GM19023 (cell line): ENCODE results near the gene CHD8.
"Not testable (repeated sequence)": the region's sequence is repeated elsewhere in the genome, so short reads cannot be mapped to it uniquely, and the experiment has no call there.

Experiments
- ATAC-seq: cut with Tn5 transposase; IDR thresholded peaks from one replicate; pipeline ENCODE4 v1.9.1; 2021; ENCODE audit warnings: mild to moderate bottlenecking, moderate library complexity; ENCODE audit not compliant: unreplicated experiment

The CHD8 gene

DNA sequence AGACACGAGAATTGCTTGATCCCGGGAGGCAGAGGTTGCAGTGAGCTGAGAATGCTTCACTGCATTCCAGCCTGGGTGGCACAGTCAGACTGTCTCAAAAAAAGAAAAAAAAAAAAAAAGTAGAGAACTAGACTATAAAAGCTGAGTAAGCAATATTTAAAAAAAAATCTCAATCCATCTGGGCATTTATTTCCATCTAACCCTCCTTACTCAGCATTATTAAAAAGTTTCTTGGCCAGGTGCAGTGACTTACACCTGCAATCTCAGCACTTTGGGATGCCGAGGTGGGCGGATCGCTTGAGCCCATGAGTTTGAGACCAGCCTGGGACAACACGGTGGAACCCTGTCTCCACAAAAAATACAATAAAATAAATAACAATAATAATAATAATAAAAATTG, 76.6 kb downstream of the CHD8 start:
- ATAC-seq, result no peak

DNA sequence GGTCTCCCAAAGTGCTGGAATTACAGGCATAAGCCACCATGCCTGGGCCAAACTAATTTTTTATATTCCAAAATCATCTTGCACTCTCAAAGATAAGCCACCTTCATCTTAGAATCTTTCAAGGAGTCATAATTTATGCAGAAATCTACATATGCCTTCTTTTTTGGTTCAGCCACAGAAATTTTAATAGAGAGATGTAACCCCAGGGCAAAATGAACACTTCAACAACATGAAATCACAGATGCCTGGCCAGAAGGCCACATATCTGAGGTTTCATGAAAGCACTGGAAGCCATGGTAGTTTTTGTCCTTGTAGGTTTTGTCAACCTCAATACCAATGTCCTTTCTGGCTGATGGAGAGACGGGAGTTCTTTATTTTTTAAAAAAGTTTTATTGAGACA, 81.9 kb downstream of the CHD8 start:
- ATAC-seq, result no peak

DNA sequence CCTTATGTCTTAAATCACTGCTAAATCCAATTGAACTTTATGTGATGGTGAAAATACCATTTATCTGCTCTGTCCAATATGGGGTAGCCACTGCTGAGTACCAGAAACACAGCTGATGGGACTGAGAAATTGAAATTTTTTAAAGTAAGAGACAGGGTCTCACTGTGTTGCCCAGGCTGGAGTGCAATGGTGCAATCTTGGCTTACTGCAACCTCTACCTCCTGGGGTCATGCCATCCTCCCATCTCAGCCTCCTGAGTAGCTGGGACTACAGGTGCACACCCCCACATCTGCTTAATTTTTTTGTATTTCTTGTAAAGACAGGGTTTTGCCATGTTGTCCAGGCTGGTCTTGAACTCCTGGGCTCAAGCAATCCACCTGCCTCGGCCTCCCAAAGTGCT, 83.1 kb downstream of the CHD8 start:
- not testable (repeated sequence) for ATAC-seq

DNA sequence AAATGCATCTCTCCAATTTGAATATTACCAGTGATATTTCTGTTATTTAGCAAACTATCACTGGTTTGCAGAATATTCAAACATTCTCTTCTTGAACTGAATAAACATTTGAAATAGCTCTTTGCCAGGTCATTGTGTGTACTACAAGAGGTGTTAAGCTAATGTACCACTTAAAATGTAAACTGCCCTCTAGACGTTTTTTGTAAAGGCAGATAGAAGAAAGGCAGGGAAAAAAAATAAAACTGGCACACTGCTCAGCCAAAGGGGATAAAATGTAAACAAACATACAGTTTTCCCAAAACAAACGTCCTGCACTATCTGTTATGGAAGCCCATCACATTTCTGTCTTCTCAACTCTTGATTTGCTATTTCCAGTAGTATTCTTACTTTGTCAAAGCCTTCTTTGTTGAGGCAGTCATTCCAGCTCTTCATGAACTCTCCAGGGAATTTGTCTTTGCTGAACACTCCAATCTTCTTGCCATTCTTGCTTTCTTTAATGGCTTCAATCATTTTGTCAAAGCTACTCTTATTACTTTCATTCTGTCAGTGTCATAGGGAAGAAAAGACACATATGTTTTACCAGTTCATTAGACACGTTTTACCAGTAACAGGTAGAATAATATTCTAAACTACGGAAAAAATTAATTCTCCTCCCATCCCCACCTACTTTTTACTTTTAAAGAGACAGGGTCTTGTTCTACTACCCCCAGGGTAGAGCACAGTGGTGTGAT, 85.8 kb downstream of the CHD8 start:
- ATAC-seq, result no peak

DNA sequence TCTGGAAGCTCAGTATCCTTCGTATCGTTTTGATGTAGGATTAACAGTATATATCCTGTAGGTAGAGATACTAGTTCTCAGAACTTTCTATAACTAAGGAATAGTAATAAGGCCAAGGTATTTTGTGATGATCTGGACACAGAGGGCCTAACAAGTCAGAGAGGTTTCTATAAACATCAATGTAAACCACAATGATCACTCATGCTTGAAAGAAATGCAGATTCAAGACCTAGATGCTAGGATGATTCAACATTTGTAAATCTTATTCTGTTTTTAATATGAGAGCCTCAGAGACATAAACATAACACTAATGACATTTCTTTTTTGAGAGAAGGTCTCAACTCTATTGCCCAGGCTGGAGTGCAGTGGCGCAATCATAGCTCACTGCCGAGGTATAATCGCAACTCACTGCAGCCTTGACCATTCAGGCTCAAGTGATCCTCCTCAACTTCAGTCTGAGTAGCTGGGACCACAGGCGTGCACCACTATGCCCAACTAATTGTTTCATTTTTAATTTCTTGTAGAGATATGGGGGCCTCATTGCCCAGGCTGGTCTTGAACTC, 88.3 kb downstream of the CHD8 start:
- ATAC-seq, result no peak

DNA sequence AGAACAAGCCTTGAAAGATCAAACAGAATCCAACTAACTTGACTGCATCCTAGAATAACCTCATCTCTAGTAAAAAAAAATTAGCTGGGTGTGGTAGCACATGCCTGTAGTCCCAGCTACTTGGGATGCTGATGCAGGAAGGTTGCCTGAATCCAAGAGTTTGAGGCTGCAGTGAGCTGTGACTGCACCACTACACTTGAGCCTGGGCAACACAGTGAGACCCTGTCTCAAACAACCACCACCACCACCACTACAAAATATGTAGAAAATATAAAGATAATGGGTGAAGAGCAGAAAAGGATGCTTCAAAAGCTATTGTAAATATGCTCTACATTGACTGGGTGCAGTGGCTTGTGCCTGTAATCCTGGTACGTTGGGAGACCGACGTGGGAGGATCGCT, 99.4 kb downstream of the CHD8 start:
- ATAC-seq, result no peak

DNA sequence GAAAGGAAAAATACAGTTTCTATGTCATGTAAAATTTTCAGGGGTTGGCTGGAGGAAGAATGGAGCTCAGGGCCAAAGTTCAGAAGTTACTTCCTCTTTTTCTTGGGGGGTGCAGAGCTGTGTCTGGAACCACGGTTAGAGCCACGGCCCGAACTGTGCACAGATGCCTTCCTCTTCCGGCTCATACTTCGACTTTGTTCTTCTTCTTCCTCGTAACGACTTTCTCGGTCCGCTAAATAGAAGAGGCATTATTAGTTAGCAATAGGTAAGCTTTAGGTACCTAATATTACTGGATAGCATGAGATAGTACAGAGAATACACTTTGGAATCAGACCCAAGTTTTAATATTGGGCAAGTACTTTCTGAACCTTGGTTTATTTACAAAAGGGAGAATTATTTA, 103.3 kb downstream of the CHD8 start:
- peak; percentile 71 for ATAC-seq

GRCh38 chr14:21350539-21350938, 105.4 kb downstream of the CHD8 start:
- ATAC-seq, result no peak

DNA sequence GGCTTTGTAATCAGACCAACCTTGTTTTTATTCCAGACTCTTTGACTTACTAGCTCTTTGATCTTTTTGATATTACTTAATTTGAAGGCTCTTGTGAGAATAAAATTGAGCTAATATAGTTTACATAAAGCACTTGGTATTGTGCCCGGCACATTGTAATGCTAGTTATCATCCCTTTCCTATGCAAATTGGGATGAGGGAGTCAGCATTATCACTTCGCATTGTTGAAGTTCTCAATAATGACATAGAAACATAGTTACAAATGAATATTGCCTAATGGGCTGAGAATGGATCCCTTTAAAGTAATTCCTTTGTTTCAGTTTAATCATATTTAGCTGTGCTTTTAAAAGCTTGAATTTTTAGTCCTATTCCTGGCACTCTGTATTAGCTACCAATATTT, 108.7 kb downstream of the CHD8 start:
- no peak for ATAC-seq

- no peak for ATAC-seq
Measured at GRCh38 chr14:21346532-21347135, 109.3 kb downstream of the CHD8 start.

GRCh38 chr14:21343035-21343794, 112.7 kb downstream of the CHD8 start:
- no peak for ATAC-seq
